Stimulated activated CD8-positive, alpha-beta memory T cell treated with anti-CD3 and anti-CD28 coated beads, Interleukin-4, amount 100 ng/mL, for 48 hours (primary cell): Measurements from ENCODE around the gene VPS36.
"Not testable (repeated sequence)": the region's sequence is repeated elsewhere in the genome, so short reads cannot be mapped to it uniquely, and the experiment has no call there.

Experiments
- DNase-seq: peaks from one replicate; pipeline ENCODE4 v3.0.0-alpha.2; 2020

Gene VPS36

GRCh38 chr13:52428295-52428694, 22.1 kb downstream of the VPS36 start:
- DNase-seq: no peak

GRCh38 chr13:52421216-52421615, 29.2 kb downstream of the VPS36 start:
- no peak for DNase-seq

DNA sequence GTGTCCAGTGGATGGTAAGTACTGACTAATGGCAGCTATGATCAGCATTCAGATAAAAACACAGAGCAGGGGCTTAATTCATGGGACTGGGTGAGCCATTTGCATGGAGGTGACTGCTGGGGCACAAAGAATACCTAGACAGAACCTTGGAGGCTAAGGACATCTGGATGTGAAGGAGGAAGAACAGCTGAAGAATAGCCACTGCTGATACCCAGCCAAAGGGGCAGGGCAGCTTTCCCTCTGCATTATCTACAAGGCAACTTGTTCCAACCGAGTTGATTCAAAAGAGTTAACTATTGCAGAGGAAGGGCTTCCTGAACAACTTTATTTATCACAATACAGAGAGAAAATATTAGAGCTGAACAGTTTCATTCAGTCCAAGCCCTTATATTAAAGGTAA, 31.4 kb downstream of the VPS36 start:
- no peak for DNase-seq

- no peak for DNase-seq
Measured at GRCh38 chr13:52414963-52415362, 35.5 kb downstream of the VPS36 start.

GRCh38 chr13:52414051-52414450, 36.4 kb downstream of the VPS36 start:
- no peak for DNase-seq

DNA sequence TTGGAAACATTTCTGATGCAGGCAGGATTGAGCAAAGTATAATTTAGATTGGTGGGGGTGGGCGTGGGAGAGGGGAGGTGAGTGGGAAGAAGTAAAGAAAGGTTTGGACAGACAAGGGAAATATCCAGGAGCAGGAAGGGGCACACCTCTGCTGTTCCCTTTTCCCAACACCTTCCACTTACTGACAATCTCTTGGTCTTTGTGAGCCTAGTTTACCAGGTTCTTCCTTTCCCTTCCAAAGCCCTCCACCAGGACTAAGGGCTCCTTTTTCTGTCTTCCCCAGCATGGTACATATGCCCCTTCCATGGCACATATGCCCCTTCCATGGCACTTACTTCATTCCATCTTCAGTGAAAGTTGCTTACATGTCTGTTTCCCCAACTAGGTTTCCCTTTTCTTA, 38.3 kb downstream of the VPS36 start:
- no peak for DNase-seq

GRCh38 chr13:52411629-52412028, 38.8 kb downstream of the VPS36 start:
- no peak for DNase-seq

GRCh38 chr13:52408071-52408658, 42.3 kb downstream of the VPS36 start:
- DNase-seq: not testable (repeated sequence)

DNA sequence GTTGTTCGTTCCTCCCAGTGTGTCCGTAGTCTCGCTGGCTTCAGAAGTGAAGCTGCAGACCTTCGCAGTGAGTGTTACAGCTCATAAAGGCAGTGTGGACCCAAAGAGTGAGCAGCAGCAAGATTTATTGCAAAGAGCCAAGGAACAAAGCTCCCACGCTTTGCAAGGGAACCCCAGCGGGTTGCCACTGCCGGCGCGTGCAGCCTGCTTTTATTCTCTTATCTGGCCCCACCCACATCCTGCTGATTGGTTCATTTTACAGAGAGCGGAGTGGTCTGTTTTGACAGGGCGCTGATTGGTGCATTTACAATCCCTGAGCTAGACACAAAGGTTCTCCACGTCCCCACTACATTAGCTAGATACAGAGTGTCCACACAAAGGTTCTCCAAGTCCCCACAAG, 43.0 kb downstream of the VPS36 start:
- not testable (repeated sequence) for DNase-seq

- no peak for DNase-seq
Measured at GRCh38 chr13:52406629-52407028, 43.8 kb downstream of the VPS36 start.

- DNase-seq: peak; percentile 37
Measured at GRCh38 chr13:52405767-52406494, 44.5 kb downstream of the VPS36 start, which contains the start of gene THSD1. THSD1 (minus strand) TSS chr13:52406172; CDS start chr13:52402600, 3,572 bp downstream.

- DNase-seq: no peak
Measured at GRCh38 chr13:52405369-52405766, 45.1 kb downstream of the VPS36 start.

GRCh38 chr13:52399708-52400107, 50.7 kb downstream of the VPS36 start:
- no peak for DNase-seq

GRCh38 chr13:52399046-52399445, 51.4 kb downstream of the VPS36 start:
- no peak for DNase-seq

DNA sequence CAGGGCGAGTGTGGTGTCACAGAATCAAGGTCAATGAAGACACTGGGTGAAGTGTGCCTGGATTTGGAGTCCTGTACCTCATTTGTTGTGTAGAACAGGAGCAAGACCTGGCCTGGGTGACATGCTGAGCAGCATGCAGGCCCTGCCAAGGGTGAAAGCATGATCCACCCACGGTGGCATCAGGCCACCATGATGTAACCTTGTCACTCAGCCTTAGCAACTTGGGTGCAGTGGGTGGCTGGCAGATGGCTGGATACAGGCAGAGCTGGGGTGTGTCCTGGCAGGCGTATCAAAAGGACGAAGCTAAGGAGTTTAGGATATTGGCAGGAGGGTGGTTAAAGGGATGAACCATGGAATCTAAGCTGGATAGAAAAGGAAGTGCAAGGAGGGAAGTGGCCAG, 54.7 kb downstream of the VPS36 start:
- DNase-seq: no peak

DNA sequence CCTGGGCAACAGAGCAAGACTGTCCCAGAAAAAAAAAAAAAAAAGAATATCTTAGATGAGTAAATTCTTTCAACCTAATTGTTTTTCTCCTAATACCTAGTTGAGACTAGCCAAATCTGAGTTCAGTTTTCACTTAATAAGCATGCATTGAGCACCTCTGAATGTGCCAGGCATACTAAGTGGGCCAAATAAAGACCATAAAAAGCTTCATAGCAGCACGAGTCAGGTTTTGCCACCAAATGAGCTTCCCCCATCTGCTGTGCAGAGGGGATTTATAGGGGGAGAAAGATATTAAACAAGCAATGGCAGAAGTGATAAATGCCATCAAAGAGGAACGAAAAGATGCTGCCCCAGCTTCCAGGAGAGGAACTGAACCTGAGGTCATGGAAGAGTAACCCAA, 55.8 kb downstream of the VPS36 start:
- DNase-seq: no peak

GRCh38 chr13:52393572-52394357, 56.7 kb downstream of the VPS36 start:
- no peak for DNase-seq

DNA sequence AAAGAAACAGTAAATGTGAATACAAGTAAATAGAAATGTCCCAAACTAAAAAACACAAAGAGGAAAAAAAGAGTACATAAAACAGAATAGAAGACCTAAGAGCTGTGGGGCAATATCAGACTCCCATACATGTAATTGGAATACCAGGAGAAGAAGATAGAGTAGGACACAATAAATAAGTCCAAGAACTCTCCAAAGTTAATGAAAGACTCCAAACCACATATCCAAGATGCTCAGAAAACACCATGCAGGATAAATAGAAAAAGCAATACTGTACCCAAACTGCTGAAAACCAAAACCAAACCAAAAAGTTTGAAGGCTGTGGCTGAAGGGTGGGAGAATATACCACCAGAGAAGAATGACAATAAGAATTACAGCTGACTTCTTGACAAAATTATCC, 62.7 kb downstream of the VPS36 start:
- no peak for DNase-seq

GRCh38 chr13:52385870-52386269, 64.6 kb downstream of the VPS36 start:
- no peak for DNase-seq

DNA sequence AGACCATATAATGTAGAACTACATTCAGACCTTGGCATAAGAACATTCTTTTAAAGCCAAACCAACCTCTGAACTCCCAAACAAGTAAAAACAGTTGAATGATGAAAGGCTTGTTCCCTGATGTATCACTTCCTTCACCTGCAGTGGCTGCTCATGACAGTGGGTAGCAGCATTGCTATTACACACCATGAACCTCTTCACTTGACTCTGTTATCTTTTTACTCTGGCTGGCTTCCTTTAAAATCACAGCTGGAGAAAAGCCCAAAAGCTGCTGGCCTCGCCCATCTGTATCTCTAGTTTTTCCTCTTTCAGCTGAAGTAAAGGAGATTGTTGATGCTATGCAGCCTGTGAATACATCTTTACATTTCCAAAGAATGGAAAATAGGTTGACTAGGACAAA, 67.1 kb downstream of the VPS36 start:
- DNase-seq: no peak

GRCh38 chr13:52378312-52378711, 72.1 kb downstream of the VPS36 start:
- DNase-seq: no peak

DNA sequence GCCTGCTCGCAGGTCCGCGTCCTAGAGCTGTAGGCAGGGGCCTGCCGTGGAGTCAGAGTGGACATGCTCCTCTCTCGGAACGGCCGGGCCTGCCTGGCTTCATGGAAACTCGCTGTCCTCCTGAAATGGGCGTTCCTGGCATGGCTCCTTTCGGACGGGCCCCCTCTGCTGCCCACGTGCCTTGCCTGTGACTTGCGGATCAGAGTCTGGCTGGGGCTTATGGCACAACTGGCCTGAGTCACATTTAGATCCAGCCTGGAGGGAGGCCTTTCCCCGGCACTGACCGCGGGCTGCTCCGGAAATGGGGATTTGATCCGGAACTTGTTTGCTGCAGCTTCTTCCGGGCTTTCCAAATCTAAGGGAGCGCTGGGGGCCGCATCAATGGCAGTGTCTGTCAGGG, 72.5 kb downstream of the VPS36 start:
- no peak for DNase-seq

DNA sequence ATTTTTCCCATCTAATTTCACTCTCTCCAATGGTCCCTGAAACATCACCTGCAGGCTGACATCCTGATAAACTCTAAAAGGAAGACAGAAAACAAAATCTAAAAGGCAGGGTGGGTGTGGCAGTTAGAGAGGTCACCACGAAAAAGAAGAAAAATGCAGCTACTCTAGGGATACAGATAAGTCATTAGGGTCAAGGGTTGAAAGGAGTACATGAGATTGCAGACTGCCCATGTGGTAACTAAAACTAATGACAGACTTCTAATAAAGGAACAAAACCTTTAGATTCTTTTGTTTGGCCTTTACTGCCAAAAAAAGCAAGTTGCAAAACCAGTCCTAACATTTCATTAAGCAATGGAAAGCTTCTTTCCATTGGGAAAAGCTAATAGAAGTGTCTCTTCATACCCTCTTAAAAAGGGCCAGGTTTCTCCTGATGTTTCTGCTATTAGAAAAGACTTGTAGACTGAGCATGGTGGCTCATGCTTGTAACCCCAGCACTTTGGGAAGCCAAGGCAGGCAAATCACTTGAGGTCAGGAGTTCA, 75.5 kb downstream of the VPS36 start:
- no peak for DNase-seq

DNA sequence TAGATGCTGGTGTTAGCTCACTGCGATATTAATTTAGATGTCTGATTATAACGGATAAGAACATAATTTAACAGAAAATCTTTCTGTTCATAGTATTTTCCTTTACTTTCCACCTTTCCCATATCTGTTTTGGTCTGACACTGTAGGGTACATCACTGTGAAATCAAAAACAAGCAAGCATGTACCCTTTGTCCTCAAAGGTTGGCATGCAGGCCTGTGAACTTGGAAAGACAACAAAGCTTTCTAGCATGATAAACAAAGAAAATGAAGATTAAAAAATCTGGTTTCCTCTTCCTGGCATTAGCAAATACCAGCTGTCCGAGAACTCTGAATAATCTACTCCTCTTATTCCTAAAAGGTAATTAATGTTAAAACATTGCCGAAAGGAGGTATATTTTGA, 76.0 kb downstream of the VPS36 start:
- DNase-seq: no peak
